MM.1S (cell line): ENCODE data around the gene DHRS3.

Experiments
- DNase-seq: peaks from one replicate; pipeline ENCODE4 v3.0.0-alpha.2; 2015
- H2AFZ ChIP-seq: fragments of 300-600 bp; sonication (generic); 2 replicates; pipeline ENCODE4 v1.6.0; 2016; ENCODE audit warnings: antibody characterized with exemption, low read length
- H3F3A ChIP-seq: fragments of 300-600 bp; sonication (generic); 2 replicates; pipeline ENCODE4 v1.6.1; 2016; ENCODE audit warnings: mild to moderate bottlenecking, antibody characterized with exemption, low read length, moderate library complexity, mixed read lengths; ENCODE audit not compliant: insufficient read depth
- H3K27ac ChIP-seq: fragments of 300-600 bp; sonication (generic); 2 replicates; pipeline ENCODE4 v1.5.1; 2016; ENCODE audit warnings: mild to moderate bottlenecking, low read length
- H3K27me3 ChIP-seq: fragments of 300-600 bp; sonication (generic); replicated peaks from 2 replicates; pipeline ENCODE4 v1.6.0; 2016; ENCODE audit warnings: low read length; ENCODE audit not compliant: insufficient read depth
- H3K36me3 ChIP-seq: fragments of 300-600 bp; sonication (generic); replicated peaks from 2 replicates; pipeline ENCODE4 v1.6.1; 2016; ENCODE audit warnings: mild to moderate bottlenecking, low read length, mixed read lengths; ENCODE audit not compliant: insufficient read depth
- H3K4me1 ChIP-seq: fragments of 300-600 bp; sonication (generic); 2 replicates; pipeline ENCODE4 v1.6.1; 2016; ENCODE audit warnings: low read length, mixed read lengths
- H3K4me2 ChIP-seq: fragments of 300-600 bp; sonication (generic); 2 replicates; pipeline ENCODE4 v1.6.0; 2016; ENCODE audit warnings: low read depth, low read length
- H3K4me3 ChIP-seq: fragments of 300-600 bp; sonication (generic); 2 replicates; pipeline ENCODE4 v1.5.1; 2016; ENCODE audit warnings: low read length, mixed read lengths
- H3K79me2 ChIP-seq: fragments of 300-600 bp; sonication (generic); 2 replicates; pipeline ENCODE4 v1.6.1; 2016; ENCODE audit warnings: mixed run types, low read length, mixed read lengths
- H3K9ac ChIP-seq: fragments of 300-600 bp; sonication (generic); 2 replicates; pipeline ENCODE4 v1.6.1; 2016; ENCODE audit warnings: low read length, mixed read lengths
- H3K9me2 ChIP-seq: fragments of 300-600 bp; sonication (generic); replicated peaks from 2 replicates; pipeline ENCODE4 v1.6.1; 2016; ENCODE audit warnings: mild to moderate bottlenecking, low read length, mixed read lengths; ENCODE audit not compliant: insufficient read depth
- H3K9me3 ChIP-seq: fragments of 300-600 bp; sonication (generic); replicated peaks from 2 replicates; pipeline ENCODE4 v1.6.1; 2016; ENCODE audit warnings: mild to moderate bottlenecking, low read length, mixed read lengths; ENCODE audit not compliant: insufficient read depth
- H4K20me1 ChIP-seq: fragments of 300-600 bp; sonication (generic); 2 replicates; pipeline ENCODE4 v1.6.1; 2016; ENCODE audit warnings: mild to moderate bottlenecking, low read length, moderate library complexity, mixed read lengths; ENCODE audit not compliant: insufficient read depth
- CTCF ChIP-seq: fragments of 300-600 bp; sonication (generic); IDR thresholded peaks from 2 replicates; pipeline ENCODE4 v1.5.1; 2016; ENCODE audit warnings: antibody characterized with exemption, low read length, mixed read lengths
- EZH2 ChIP-seq: fragments of 300-600 bp; sonication (generic); optimal IDR thresholded peaks from 2 replicates; pipeline ENCODE3; 2017; ENCODE audit warnings: low read depth, mild to moderate bottlenecking, antibody characterized with exemption, low read length, mixed read lengths
- EZH2phosphoT487 ChIP-seq: fragments of 300-600 bp; sonication (generic); IDR thresholded peaks from 2 replicates; pipeline ENCODE4 v1.6.1; 2018; ENCODE audit warnings: antibody characterized with exemption, low read length

The DHRS3 gene

GRCh38 chr1:12599657-12600056, 18.4 kb downstream of the DHRS3 start:
- H3K4me2 ChIP-seq, result no peak overlapping the region
- H3K27ac ChIP-seq, result no peak overlapping the region

GRCh38 chr1:12598974-12599373, 19.0 kb downstream of the DHRS3 start:
- H3K27me3 ChIP-seq, result peaks cover 17% of the 10 kb centered on the region
- no peaks in the 10 kb centered on the region for H3K4me1 ChIP-seq
- H3K4me2 ChIP-seq, result no peak overlapping the region
- no peaks in the 10 kb centered on the region for H4K20me1 ChIP-seq
- no peaks in the 10 kb centered on the region for H3F3A ChIP-seq
- no peaks in the 10 kb centered on the region for H3K79me2 ChIP-seq
- H3K4me3 ChIP-seq, result no peak overlapping the region
- H3K9ac ChIP-seq, result no peak overlapping the region
- H2AFZ ChIP-seq, result no peak overlapping the region
- no peak for TF ChIP-seq EZH2phosphoT487
- TF ChIP-seq CTCF, result no peak
- TF ChIP-seq EZH2, result no peak
- H3K27ac ChIP-seq, result no peak overlapping the region
- H3K9me3 ChIP-seq, result no peaks in the 10 kb centered on the region
- no peaks in the 10 kb centered on the region for H3K9me2 ChIP-seq
- DNase-seq, result no peak
- no peaks in the 10 kb centered on the region for H3K36me3 ChIP-seq

More at GRCh38 chr1:12599657-12600056, 18.4 kb downstream of the DHRS3 start:
- no peaks in the 10 kb centered on the region for H3K9me2 ChIP-seq
- H3K9ac ChIP-seq, result no peak overlapping the region
- H4K20me1 ChIP-seq, result no peaks in the 10 kb centered on the region
- H2AFZ ChIP-seq, result no peak overlapping the region
- H3K79me2 ChIP-seq, result no peaks in the 10 kb centered on the region
- DNase-seq, result no peak
- peaks cover 10% of the 10 kb centered on the region for H3K27me3 ChIP-seq
- no peaks in the 10 kb centered on the region for H3K9me3 ChIP-seq
- H3K4me3 ChIP-seq, result no peak overlapping the region
- no peaks in the 10 kb centered on the region for H3K36me3 ChIP-seq
- H3F3A ChIP-seq, result no peaks in the 10 kb centered on the region
- H3K4me1 ChIP-seq, result no peaks in the 10 kb centered on the region
- no peak for TF ChIP-seq EZH2phosphoT487
- no peak for TF ChIP-seq EZH2
- no peak for TF ChIP-seq CTCF

GRCh38 chr1:12597792-12598191, 20.2 kb downstream of the DHRS3 start:
- Histone ChIP-seq H3K4me2 (no peak overlapping the region), H3K79me2 (no peaks in the 10 kb centered on the region)

More at GRCh38 chr1:12597792-12598191, 20.2 kb downstream of the DHRS3 start:
- DNase-seq, result no peak
- Histone ChIP-seq H3K9me2 (no peaks in the 10 kb centered on the region), H3F3A (no peaks in the 10 kb centered on the region), H4K20me1 (no peaks in the 10 kb centered on the region), H2AFZ (no peak overlapping the region), H3K27me3 (peaks cover 19% of the 10 kb centered on the region), H3K4me3 (no peak overlapping the region), H3K9ac (no peak overlapping the region), H3K9me3 (no peaks in the 10 kb centered on the region), H3K4me1 (no peaks in the 10 kb centered on the region), H3K27ac (no peak overlapping the region), H3K36me3 (no peaks in the 10 kb centered on the region)
- TF ChIP-seq EZH2 (no peak), EZH2phosphoT487 (no peak), CTCF (no peak)
